ENCODE results near the gene FILIP1. TPM values are rescaled to one million over a fixed set of nuclear protein-coding genes. Genes with fewer than 3 reads are reported as not detected.

FILIP1 gene
- total RNA-seq, 1 donor from 2014 or later: 2.0 TPM

- H3K36me3 Mint-ChIP-seq (ENCODE audit: low read depth, unreplicated experiment): no peaks in the 10 kb centered on the region
- DNase-seq (ENCODE audit: low read depth) (no peak), FAIRE-seq (no peak)
- Histone ChIP-seq H3K9me3 (ENCODE audit: insufficient read depth, low read depth, low read length) (no peaks in the 10 kb centered on the region), H3K27me3 (ENCODE audit: insufficient read depth, low read length) (no peaks in the 10 kb centered on the region), H3K36me3 (ENCODE audit: insufficient read depth, low read length) (no peaks in the 10 kb centered on the region), H3K4me3 (ENCODE audit: insufficient read depth, low read depth, low read length) (no peak overlapping the region), H3K79me2 (ENCODE audit: insufficient read depth, low read length) (no peaks in the 10 kb centered on the region), H3K4me2 (ENCODE audit: low read length) (no peak overlapping the region), H3K4me1 (ENCODE audit: insufficient read depth, low read length) (peaks cover 7% of the 10 kb centered on the region), H3K9ac (ENCODE audit: low read length) (no peak overlapping the region), H3K27ac (ENCODE audit: low read depth, low read length) (no peak overlapping the region), H4K20me1 (ENCODE audit: insufficient read depth, low read length) (no peaks in the 10 kb centered on the region), H2AFZ (ENCODE audit: low read depth, low read length) (no peak overlapping the region)
- no peak overlapping the region for H3K27ac Mint-ChIP-seq (ENCODE audit: unreplicated experiment)
- no peaks in the 10 kb centered on the region for H3K27me3 Mint-ChIP-seq (ENCODE audit: low read depth, unreplicated experiment)
- H3K4me1 Mint-ChIP-seq (ENCODE audit: low read depth, unreplicated experiment): peaks cover 14% of the 10 kb centered on the region
- H3K9me3 Mint-ChIP-seq (ENCODE audit: unreplicated experiment): no peaks in the 10 kb centered on the region
- H3K4me3 Mint-ChIP-seq (ENCODE audit: unreplicated experiment): no peak overlapping the region
- TF ChIP-seq CTCF (IDR thresholded peaks at IDR 0.05; ENCODE audit: insufficient read depth, low read depth, low read length) (no peak), EZH2 (IDR thresholded peaks at IDR 0.05; ENCODE audit: insufficient read depth, low read length) (no peak)
These were observed 55.0 kb downstream of the FILIP1 start for GRCh38 chr6:75438442-75439116.

- peaks cover 7% of the 10 kb centered on the region for H3K4me1 ChIP-seq (ENCODE audit: insufficient read depth, low read length)
- H3K4me3 ChIP-seq (ENCODE audit: insufficient read depth, low read depth, low read length): no peak overlapping the region
- H3K4me2 ChIP-seq (ENCODE audit: low read length): no peak overlapping the region
- Mint-ChIP-seq H3K27ac (ENCODE audit: unreplicated experiment) (no peak overlapping the region), H3K9me3 (ENCODE audit: unreplicated experiment) (no peaks in the 10 kb centered on the region), H3K4me1 (ENCODE audit: low read depth, unreplicated experiment) (peaks cover 14% of the 10 kb centered on the region), H3K4me3 (ENCODE audit: unreplicated experiment) (no peak overlapping the region), H3K36me3 (ENCODE audit: low read depth, unreplicated experiment) (no peaks in the 10 kb centered on the region), H3K27me3 (ENCODE audit: low read depth, unreplicated experiment) (no peaks in the 10 kb centered on the region)
- no peaks in the 10 kb centered on the region for H3K79me2 ChIP-seq (ENCODE audit: insufficient read depth, low read length)
- no peak for FAIRE-seq
- no peak for TF ChIP-seq CTCF (IDR thresholded peaks at IDR 0.05; ENCODE audit: insufficient read depth, low read depth, low read length)
- TF ChIP-seq EZH2 (IDR thresholded peaks at IDR 0.05; ENCODE audit: insufficient read depth, low read length): no peak
- no peaks in the 10 kb centered on the region for H4K20me1 ChIP-seq (ENCODE audit: insufficient read depth, low read length)
- no peak overlapping the region for H3K9ac ChIP-seq (ENCODE audit: low read length)
- no peaks in the 10 kb centered on the region for H3K27me3 ChIP-seq (ENCODE audit: insufficient read depth, low read length)
- no peaks in the 10 kb centered on the region for H3K36me3 ChIP-seq (ENCODE audit: insufficient read depth, low read length)
- H2AFZ ChIP-seq (ENCODE audit: low read depth, low read length): no peak overlapping the region
- H3K27ac ChIP-seq (ENCODE audit: low read depth, low read length): no peak overlapping the region
- no peak for DNase-seq (ENCODE audit: low read depth)
- no peaks in the 10 kb centered on the region for H3K9me3 ChIP-seq (ENCODE audit: insufficient read depth, low read depth, low read length)
These were observed 55.6 kb downstream of the FILIP1 start for GRCh38 chr6:75438013-75438431.

GRCh38 chr6:75437421-75437891 is 56.1 kb downstream of the FILIP1 start:
- Mint-ChIP-seq H3K27me3 (ENCODE audit: low read depth, unreplicated experiment) (no peaks in the 10 kb centered on the region), H3K9me3 (ENCODE audit: unreplicated experiment) (no peaks in the 10 kb centered on the region), H3K36me3 (ENCODE audit: low read depth, unreplicated experiment) (no peaks in the 10 kb centered on the region), H3K27ac (ENCODE audit: unreplicated experiment) (no peak overlapping the region), H3K4me3 (ENCODE audit: unreplicated experiment) (no peak overlapping the region), H3K4me1 (ENCODE audit: low read depth, unreplicated experiment) (peaks cover 14% of the 10 kb centered on the region)
- H3K9me3 ChIP-seq (ENCODE audit: insufficient read depth, low read depth, low read length): no peaks in the 10 kb centered on the region
- no peak overlapping the region for H2AFZ ChIP-seq (ENCODE audit: low read depth, low read length)
- no peaks in the 10 kb centered on the region for H4K20me1 ChIP-seq (ENCODE audit: insufficient read depth, low read length)
- no peaks in the 10 kb centered on the region for H3K36me3 ChIP-seq (ENCODE audit: insufficient read depth, low read length)
- FAIRE-seq (peak; percentile 85), DNase-seq (ENCODE audit: low read depth) (peak; percentile 80)
- no peak overlapping the region for H3K27ac ChIP-seq (ENCODE audit: low read depth, low read length)
- H3K4me1 ChIP-seq (ENCODE audit: insufficient read depth, low read length): peaks cover 7% of the 10 kb centered on the region
- H3K79me2 ChIP-seq (ENCODE audit: insufficient read depth, low read length): no peaks in the 10 kb centered on the region
- H3K9ac ChIP-seq (ENCODE audit: low read length): no peak overlapping the region
- H3K4me2 ChIP-seq (ENCODE audit: low read length): peak overlapping the region; percentile 3
- H3K27me3 ChIP-seq (ENCODE audit: insufficient read depth, low read length): no peaks in the 10 kb centered on the region
- no peak for TF ChIP-seq CTCF (IDR thresholded peaks at IDR 0.05; ENCODE audit: insufficient read depth, low read depth, low read length)
- no peak for TF ChIP-seq EZH2 (IDR thresholded peaks at IDR 0.05; ENCODE audit: insufficient read depth, low read length)
- no peak overlapping the region for H3K4me3 ChIP-seq (ENCODE audit: insufficient read depth, low read depth, low read length)
